H9 (cell line): ENCODE results near the gene FOXI1. TPM values are rescaled to one million over a fixed set of nuclear protein-coding genes. Genes with fewer than 3 reads are reported as not detected.

ENCODE experiments used
- DNase-seq: peaks from one replicate; pipeline ENCODE4 v3.0.0-alpha.2; 2017
- H2AFZ ChIP-seq: one replicate; pipeline ENCODE4 v1.6.1; 2013; ENCODE audit warnings: mild to moderate bottlenecking, low read length, control low read depth, moderate library complexity
- H2AK5ac ChIP-seq: 2 replicates; pipeline ENCODE4 v1.6.1; 2013; ENCODE audit warnings: low read length, control low read depth, mixed read lengths; ENCODE audit not compliant: insufficient read length
- H2BK120ac ChIP-seq: one replicate; pipeline ENCODE4 v1.6.1; 2013; ENCODE audit warnings: low read depth, mild to moderate bottlenecking, low read length, control low read depth, inconsistent platforms; ENCODE audit not compliant: poor library complexity, severe bottlenecking
- H2BK12ac ChIP-seq: 2 replicates; pipeline ENCODE4 v1.6.1; 2013; ENCODE audit warnings: low read length, control low read depth, mixed read lengths, low read depth; ENCODE audit not compliant: insufficient read length
- H2BK15ac ChIP-seq: 2 replicates; pipeline ENCODE4 v1.6.1; 2013; ENCODE audit warnings: low read depth, low read length, control low read depth
- H2BK20ac ChIP-seq: one replicate; pipeline ENCODE4 v1.6.1; 2013; ENCODE audit warnings: low read depth, mild to moderate bottlenecking, low read length, control low read depth, inconsistent platforms; ENCODE audit not compliant: poor library complexity, severe bottlenecking
- H2BK5ac ChIP-seq: 2 replicates; pipeline ENCODE4 v1.6.1; 2013; ENCODE audit warnings: low read length, control low read depth, mixed read lengths; ENCODE audit not compliant: insufficient read length
- H3K14ac ChIP-seq: 2 replicates; pipeline ENCODE4 v1.6.1; 2013; ENCODE audit warnings: low read length, control low read depth; ENCODE audit not compliant: insufficient read depth
- H3K18ac ChIP-seq: 2 replicates; pipeline ENCODE4 v1.6.1; 2013; ENCODE audit warnings: low read depth, mild to moderate bottlenecking, mixed read lengths, low read length, control low read depth; ENCODE audit not compliant: insufficient read length
- H3K23ac ChIP-seq: 2 replicates; pipeline ENCODE4 v1.6.1; 2013; ENCODE audit warnings: low read length, control low read depth, mixed read lengths, low read depth; ENCODE audit not compliant: insufficient read length
- H3K23me2 ChIP-seq: 2 replicates; pipeline ENCODE4 v1.6.1; 2013; ENCODE audit warnings: low read depth, mild to moderate bottlenecking, mixed read lengths, low read length, control low read depth; ENCODE audit not compliant: insufficient read length, poor library complexity, severe bottlenecking
- H3K27ac ChIP-seq: 2 replicates; pipeline ENCODE4 v1.5.1; 2013; ENCODE audit warnings: low read length, control low read depth, mixed read lengths, low read depth; ENCODE audit not compliant: insufficient read length
- H3K27me3 ChIP-seq: 2 replicates; pipeline ENCODE4 v1.6.1; 2013; ENCODE audit warnings: low read length, control low read depth, inconsistent platforms; ENCODE audit not compliant: insufficient read depth
- H3K4ac ChIP-seq: 2 replicates; pipeline ENCODE4 v1.6.1; 2013; ENCODE audit warnings: low read depth, mild to moderate bottlenecking, control low read depth, inconsistent platforms, low read length, moderate library complexity
- H3K4me1 ChIP-seq: 2 replicates; pipeline ENCODE4 v1.6.1; 2013; ENCODE audit warnings: low read length, control low read depth, inconsistent platforms; ENCODE audit not compliant: insufficient read depth
- H3K4me2 ChIP-seq: 2 replicates; pipeline ENCODE4 v1.6.1; 2013; ENCODE audit warnings: low read length, control low read depth, mixed read lengths; ENCODE audit not compliant: insufficient read length, insufficient read depth
- H3K56ac ChIP-seq: 2 replicates; pipeline ENCODE4 v1.6.1; 2013; ENCODE audit warnings: low read depth, mild to moderate bottlenecking, mixed read lengths, low read length, control low read depth; ENCODE audit not compliant: insufficient read length
- H3K79me1 ChIP-seq: 2 replicates; pipeline ENCODE4 v1.6.1; 2013; ENCODE audit warnings: low read depth, mild to moderate bottlenecking, moderate library complexity, low read length, control low read depth, inconsistent platforms; ENCODE audit not compliant: insufficient read depth, poor library complexity, severe bottlenecking
- H3K79me2 ChIP-seq: 2 replicates; pipeline ENCODE4 v1.6.1; 2013; ENCODE audit warnings: low read length, control low read depth, inconsistent platforms; ENCODE audit not compliant: insufficient read depth
- H3K9ac ChIP-seq: 2 replicates; pipeline ENCODE4 v1.6.1; 2013; ENCODE audit warnings: low read length, control low read depth, mixed read lengths; ENCODE audit not compliant: insufficient read length; ENCODE audit errors: extremely low read depth
- H3K9me3 ChIP-seq: one replicate; pipeline ENCODE4 v1.6.1; 2013; ENCODE audit warnings: low read depth, low read length, inconsistent platforms; ENCODE audit not compliant: control insufficient read depth
- H3T11ph ChIP-seq: one replicate; pipeline ENCODE4 v1.6.1; 2013; ENCODE audit warnings: mild to moderate bottlenecking, low read length, control low read depth, inconsistent platforms
- H4K20me1 ChIP-seq: one replicate; pipeline ENCODE4 v1.6.1; 2013; ENCODE audit not compliant: control insufficient read depth, insufficient read length, insufficient read depth
- H4K5ac ChIP-seq: 2 replicates; pipeline ENCODE4 v1.6.1; 2013; ENCODE audit warnings: low read depth, mild to moderate bottlenecking, mixed read lengths, low read length, control low read depth; ENCODE audit not compliant: insufficient read length
- H4K8ac ChIP-seq: replicated peaks from 2 replicates; pipeline ENCODE4 v1.6.1; 2013; ENCODE audit warnings: low read length, control low read depth, mixed read lengths, low read depth; ENCODE audit not compliant: insufficient read length
- H4K91ac ChIP-seq: 2 replicates; pipeline ENCODE4 v1.6.1; 2013; ENCODE audit warnings: low read depth, mild to moderate bottlenecking, moderate library complexity, mixed read lengths, low read length, control low read depth; ENCODE audit not compliant: insufficient read length
- H3K27ac Mint-ChIP-seq, 3 experiments: 2 replicates in 2 of 3; 3 replicates in 1 of 3; pipeline ENCODE4 v1.8.0; 2020 to 2021; ENCODE audit warnings: mixed read lengths in 3 of 3, mild to moderate bottlenecking in 1 of 3, moderate library complexity in 1 of 3
- H3K27me3 Mint-ChIP-seq: 2 replicates; pipeline ENCODE4 v1.8.0; 2021; ENCODE audit warnings: low read depth, mild to moderate bottlenecking, moderate library complexity, mixed read lengths
- H3K36me3 Mint-ChIP-seq, 3 experiments: 2 replicates in 2 of 3; 3 replicates in 1 of 3; pipeline ENCODE4 v1.8.0; 2020 to 2021; ENCODE audit warnings: low read depth in 3 of 3, mixed read lengths in 3 of 3; ENCODE audit not compliant: insufficient read depth in 1 of 3
- H3K4me1 Mint-ChIP-seq, 2 experiments: 2 replicates each; pipeline ENCODE4 v1.8.0; 2020; ENCODE audit warnings: mixed read lengths in 2 of 2
- H3K4me3 Mint-ChIP-seq, 2 experiments: 2 replicates in 1 of 2; 3 replicates in 1 of 2; pipeline ENCODE4 v1.8.0; 2020 to 2021; ENCODE audit warnings: mild to moderate bottlenecking in 2 of 2, mixed read lengths in 2 of 2, moderate library complexity in 1 of 2
- H3K9me3 Mint-ChIP-seq, 2 experiments: 2 replicates in 1 of 2; 3 replicates in 1 of 2; pipeline ENCODE4 v1.8.0; 2020; ENCODE audit warnings: mild to moderate bottlenecking in 2 of 2, mixed read lengths in 2 of 2, moderate library complexity in 1 of 2
- CTCF ChIP-seq: fragments of 200-600 bp; sonication (generic); conservative IDR thresholded peaks from 3 replicates; pipeline ENCODE4 v1.8.0; 2021; ENCODE audit warnings: antibody characterized with exemption, mild to moderate bottlenecking
- WGBS: extraction: QIAGEN DNeasy Blood & Tissue Kit; methylation state at CpG from one replicate; pipeline ENCODE4 v1.1.7; 2013; ENCODE audit warnings: missing lambda C conversion rate, low lambda C conversion rate, mixed read lengths; ENCODE audit not compliant: insufficient read length; ENCODE audit errors: extremely low coverage; 5-methylcytosine and 5-hydroxymethylcytosine counted together
- total RNA-seq: library from RNA; stranded (reverse); gene quantifications from 2 replicates; pipeline ENCODE4 v1.2.1, GENCODE V29; 2021

Gene FOXI1
- total RNA-seq, 1 experiment from 2014 or later = not detected

- no peak for DNase-seq
- no peaks in the 10 kb centered on the region for H3K79me2 ChIP-seq
- no peaks in the 10 kb centered on the region for H4K20me1 ChIP-seq
- no peak overlapping the region for H4K91ac ChIP-seq
- H3K18ac ChIP-seq = no peak overlapping the region
- H3K79me1 ChIP-seq = no peaks in the 10 kb centered on the region
- H3K4me2 ChIP-seq = no peak overlapping the region
- H3K4ac ChIP-seq = no peak overlapping the region
- no peak overlapping the region for H2BK15ac ChIP-seq
- H3K9ac ChIP-seq = no peak overlapping the region
- no peak overlapping the region for H4K5ac ChIP-seq
- Mint-ChIP-seq H3K4me1 (peaks cover 17 to 27% of the 10 kb centered on the region in 2 experiments), H3K27ac (no peak overlapping the region), H3K4me3 (no peak overlapping the region), H3K36me3 (no peaks in the 10 kb centered on the region), H3K27me3 (peaks cover 2% of the 10 kb centered on the region), H3K9me3 (no peaks in the 10 kb centered on the region)
- H3K14ac ChIP-seq = no peak overlapping the region
- no peak overlapping the region for H3K23ac ChIP-seq
- H3K4me1 ChIP-seq = no peaks in the 10 kb centered on the region; the same call in 1 of the 2 replicates
- H4K8ac ChIP-seq = no peak overlapping the region
- H3K56ac ChIP-seq = no peak overlapping the region
- no peak overlapping the region for H2BK5ac ChIP-seq
- H2AFZ ChIP-seq = no peak overlapping the region
- no peak overlapping the region for H2AK5ac ChIP-seq
- H3K27me3 ChIP-seq = no peaks in the 10 kb centered on the region
- no peak overlapping the region for H2BK120ac ChIP-seq
- no peak overlapping the region for H3K27ac ChIP-seq
- no peaks in the 10 kb centered on the region for H3K23me2 ChIP-seq
- no peak overlapping the region for H2BK12ac ChIP-seq
- no peak overlapping the region for H3T11ph ChIP-seq
- no peak for TF ChIP-seq CTCF
- WGBS = no CpG with 5 or more reads among the region's 2 CpGs
- H2BK20ac ChIP-seq = no peak overlapping the region
- no peaks in the 10 kb centered on the region for H3K9me3 ChIP-seq
These were observed 33.9 kb upstream of the FOXI1 start for GRCh38 chr5:170071748-170072147.
